NCI-H748 (cell line): ENCODE results near the gene TSHZ2.

Experiments
- DNase-seq: peaks from one replicate; lab custom pipeline; 2025; ENCODE audit not compliant: unreplicated experiment; lab: John Stamatoyannopoulos, UW

The TSHZ2 gene

GRCh38 chr20:53124803-53125202 lies 152.6 kb downstream of the TSHZ2 start:
- DNase-seq: peak; percentile 13

- peak; percentile 56 for DNase-seq
These were observed 154.0 kb downstream of the TSHZ2 start for GRCh38 chr20:53126185-53126584.

GRCh38 chr20:53127027-53127426 lies 154.9 kb downstream of the TSHZ2 start:
- DNase-seq: no peak

GRCh38 chr20:53128004-53128403 lies 155.8 kb downstream of the TSHZ2 start:
- DNase-seq: no peak

GRCh38 chr20:53129563-53129962 lies 157.4 kb downstream of the TSHZ2 start:
- DNase-seq: no peak

- no peak for DNase-seq
These were observed 158.6 kb downstream of the TSHZ2 start for GRCh38 chr20:53130795-53131194.

- no peak for DNase-seq
These were observed 161.0 kb downstream of the TSHZ2 start for GRCh38 chr20:53133125-53133524.

- no peak for DNase-seq
These were observed 161.5 kb downstream of the TSHZ2 start for GRCh38 chr20:53133628-53134027.

- DNase-seq: no peak
These were observed 164.3 kb downstream of the TSHZ2 start for GRCh38 chr20:53136473-53136872.

- DNase-seq: no peak
These were observed 166.5 kb downstream of the TSHZ2 start for GRCh38 chr20:53138454-53139262.

GRCh38 chr20:53141201-53142050 lies 169.3 kb downstream of the TSHZ2 start:
- DNase-seq: no peak

- no peak for DNase-seq
These were observed 170.3 kb downstream of the TSHZ2 start for GRCh38 chr20:53142225-53143127.

GRCh38 chr20:53146201-53146891 lies 174.2 kb downstream of the TSHZ2 start:
- DNase-seq: no peak

GRCh38 chr20:53148771-53149147 lies 176.6 kb downstream of the TSHZ2 start:
- peak; percentile 6 for DNase-seq

- no peak for DNase-seq
These were observed 177.2 kb downstream of the TSHZ2 start for GRCh38 chr20:53149148-53149889.

GRCh38 chr20:53149890-53150205 lies 177.7 kb downstream of the TSHZ2 start:
- no peak for DNase-seq

- no peak for DNase-seq
These were observed 178.4 kb downstream of the TSHZ2 start for GRCh38 chr20:53150532-53150931.

GRCh38 chr20:53152228-53152627 lies 180.1 kb downstream of the TSHZ2 start:
- no peak for DNase-seq

- DNase-seq: no peak
These were observed 182.4 kb downstream of the TSHZ2 start for GRCh38 chr20:53154540-53154939.
